ENCODE measurements around the gene PRKD2.

PRKD2 gene

DNA sequence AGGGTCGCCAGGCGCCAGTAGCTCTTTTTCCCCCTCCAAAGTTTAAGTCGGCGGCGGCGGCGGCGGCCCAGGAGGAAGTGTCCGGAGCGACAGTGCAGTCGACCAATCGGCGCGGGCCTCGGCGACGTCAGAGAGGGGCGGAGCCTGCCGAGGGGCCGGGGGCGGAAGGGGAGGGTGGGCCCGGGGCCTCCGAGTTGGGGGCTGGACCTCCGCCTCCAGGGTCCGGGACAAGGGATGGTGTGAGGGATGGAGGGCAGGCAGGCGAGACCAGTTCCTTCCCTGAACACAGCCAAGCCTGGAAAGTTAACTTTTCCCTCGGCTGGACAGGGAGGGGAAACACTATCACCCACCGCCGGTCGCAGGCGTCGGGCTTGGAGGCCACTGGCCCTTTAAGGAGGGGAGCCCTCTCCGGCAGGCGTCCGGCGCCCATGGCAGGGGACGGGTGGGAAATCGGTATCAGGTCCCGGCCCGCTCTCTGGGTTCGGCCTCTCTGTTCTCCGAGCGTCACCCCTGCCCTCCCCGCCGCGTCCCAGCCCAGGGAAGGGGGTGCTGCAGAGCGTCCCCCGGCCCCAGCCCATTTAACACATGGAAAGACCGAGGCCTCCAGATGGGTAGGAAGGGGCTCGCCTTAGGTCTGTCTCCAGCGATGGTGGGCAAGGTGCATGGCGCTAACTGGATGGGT lies at the start of gene PRKD2 (continued):
- no peak for TF ChIP-seq ZIC2 (tag by site-specific recombination; IDR thresholded peaks at IDR 0.05)
- TF ChIP-seq, protein P1, sequence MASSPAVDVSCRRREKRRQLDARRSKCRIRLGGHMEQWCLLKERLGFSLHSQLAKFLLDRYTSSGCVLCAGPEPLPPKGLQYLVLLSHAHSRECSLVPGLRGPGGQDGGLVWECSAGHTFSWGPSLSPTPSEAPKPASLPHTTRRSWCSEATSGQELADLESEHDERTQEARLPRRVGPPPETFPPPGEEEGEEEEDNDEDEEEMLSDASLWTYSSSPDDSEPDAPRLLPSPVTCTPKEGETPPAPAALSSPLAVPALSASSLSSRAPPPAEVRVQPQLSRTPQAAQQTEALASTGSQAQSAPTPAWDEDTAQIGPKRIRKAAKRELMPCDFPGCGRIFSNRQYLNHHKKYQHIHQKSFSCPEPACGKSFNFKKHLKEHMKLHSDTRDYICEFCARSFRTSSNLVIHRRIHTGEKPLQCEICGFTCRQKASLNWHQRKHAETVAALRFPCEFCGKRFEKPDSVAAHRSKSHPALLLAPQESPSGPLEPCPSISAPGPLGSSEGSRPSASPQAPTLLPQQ (tag by site-specific recombination; IDR thresholded peaks at IDR 0.05) = peak; percentile 97
- TF ChIP-seq ZNF146 (tag by site-specific recombination; IDR thresholded peaks at IDR 0.05) = no peak
- 0 out of 2 replicates have a peak, but pooled peaks have one; percentile 14 for TF ChIP-seq ZBTB17 (tag by site-specific recombination; IDR thresholded peaks at IDR 0.05)
- TF ChIP-seq ZNF521 (tag by site-specific recombination; IDR thresholded peaks at IDR 0.05) = no peak
- TF ChIP-seq, protein P2, sequence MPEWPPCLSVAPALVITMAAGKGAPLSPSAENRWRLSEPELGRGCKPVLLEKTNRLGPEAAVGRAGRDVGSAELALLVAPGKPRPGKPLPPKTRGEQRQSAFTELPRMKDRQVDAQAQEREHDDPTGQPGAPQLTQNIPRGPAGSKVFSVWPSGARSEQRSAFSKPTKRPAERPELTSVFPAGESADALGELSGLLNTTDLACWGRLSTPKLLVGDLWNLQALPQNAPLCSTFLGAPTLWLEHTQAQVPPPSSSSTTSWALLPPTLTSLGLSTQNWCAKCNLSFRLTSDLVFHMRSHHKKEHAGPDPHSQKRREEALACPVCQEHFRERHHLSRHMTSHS (tag by site-specific recombination; IDR thresholded peaks at IDR 0.05) = no peak
- TF ChIP-seq, protein P3, sequence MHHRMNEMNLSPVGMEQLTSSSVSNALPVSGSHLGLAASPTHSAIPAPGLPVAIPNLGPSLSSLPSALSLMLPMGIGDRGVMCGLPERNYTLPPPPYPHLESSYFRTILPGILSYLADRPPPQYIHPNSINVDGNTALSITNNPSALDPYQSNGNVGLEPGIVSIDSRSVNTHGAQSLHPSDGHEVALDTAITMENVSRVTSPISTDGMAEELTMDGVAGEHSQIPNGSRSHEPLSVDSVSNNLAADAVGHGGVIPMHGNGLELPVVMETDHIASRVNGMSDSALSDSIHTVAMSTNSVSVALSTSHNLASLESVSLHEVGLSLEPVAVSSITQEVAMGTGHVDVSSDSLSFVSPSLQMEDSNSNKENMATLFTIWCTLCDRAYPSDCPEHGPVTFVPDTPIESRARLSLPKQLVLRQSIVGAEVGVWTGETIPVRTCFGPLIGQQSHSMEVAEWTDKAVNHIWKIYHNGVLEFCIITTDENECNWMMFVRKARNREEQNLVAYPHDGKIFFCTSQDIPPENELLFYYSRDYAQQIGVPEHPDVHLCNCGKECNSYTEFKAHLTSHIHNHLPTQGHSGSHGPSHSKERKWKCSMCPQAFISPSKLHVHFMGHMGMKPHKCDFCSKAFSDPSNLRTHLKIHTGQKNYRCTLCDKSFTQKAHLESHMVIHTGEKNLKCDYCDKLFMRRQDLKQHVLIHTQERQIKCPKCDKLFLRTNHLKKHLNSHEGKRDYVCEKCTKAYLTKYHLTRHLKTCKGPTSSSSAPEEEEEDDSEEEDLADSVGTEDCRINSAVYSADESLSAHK (tag by site-specific recombination; IDR thresholded peaks at IDR 0.05) = no peak
- peak; percentile 83 for TF ChIP-seq ZXDB (tag by site-specific recombination; IDR thresholded peaks at IDR 0.05)
- peak; percentile 58; the same call in 1 of the 2 replicates for TF ChIP-seq EGR2 (tag by site-specific recombination; IDR thresholded peaks at IDR 0.05; ENCODE audit: low read depth)
- no peak for TF ChIP-seq ZNF510 (tag by site-specific recombination; IDR thresholded peaks at IDR 0.05; ENCODE audit: insufficient replicate concordance)
- no peak for TF ChIP-seq ZNF785 (tag by site-specific recombination; IDR thresholded peaks at IDR 0.05)
- no peak for TF ChIP-seq WT1 (tag by site-specific recombination; IDR thresholded peaks at IDR 0.05)
- no peak for TF ChIP-seq HOXC10 (CRISPR knock-in tag; IDR thresholded peaks at IDR 0.05)
- no peak for TF ChIP-seq YY1 (tag by site-specific recombination; IDR thresholded peaks at IDR 0.05)
- TF ChIP-seq ZNF544 (tag by site-specific recombination; IDR thresholded peaks at IDR 0.05) = no peak
- TF ChIP-seq ZNF792 (tag by site-specific recombination; IDR thresholded peaks at IDR 0.05) = no peak
- TF ChIP-seq, protein P4, sequence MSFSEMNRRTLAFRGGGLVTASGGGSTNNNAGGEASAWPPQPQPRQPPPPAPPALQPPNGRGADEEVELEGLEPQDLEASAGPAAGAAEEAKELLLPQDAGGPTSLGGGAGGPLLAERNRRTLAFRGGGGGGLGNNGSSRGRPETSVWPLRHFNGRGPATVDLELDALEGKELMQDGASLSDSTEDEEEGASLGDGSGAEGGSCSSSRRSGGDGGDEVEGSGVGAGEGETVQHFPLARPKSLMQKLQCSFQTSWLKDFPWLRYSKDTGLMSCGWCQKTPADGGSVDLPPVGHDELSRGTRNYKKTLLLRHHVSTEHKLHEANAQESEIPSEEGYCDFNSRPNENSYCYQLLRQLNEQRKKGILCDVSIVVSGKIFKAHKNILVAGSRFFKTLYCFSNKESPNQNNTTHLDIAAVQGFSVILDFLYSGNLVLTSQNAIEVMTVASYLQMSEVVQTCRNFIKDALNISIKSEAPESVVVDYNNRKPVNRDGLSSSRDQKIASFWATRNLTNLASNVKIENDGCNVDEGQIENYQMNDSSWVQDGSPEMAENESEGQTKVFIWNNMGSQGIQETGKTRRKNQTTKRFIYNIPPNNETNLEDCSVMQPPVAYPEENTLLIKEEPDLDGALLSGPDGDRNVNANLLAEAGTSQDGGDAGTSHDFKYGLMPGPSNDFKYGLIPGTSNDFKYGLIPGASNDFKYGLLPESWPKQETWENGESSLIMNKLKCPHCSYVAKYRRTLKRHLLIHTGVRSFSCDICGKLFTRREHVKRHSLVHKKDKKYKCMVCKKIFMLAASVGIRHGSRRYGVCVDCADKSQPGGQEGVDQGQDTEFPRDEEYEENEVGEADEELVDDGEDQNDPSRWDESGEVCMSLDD (tag by site-specific recombination; IDR thresholded peaks at IDR 0.05) = peak; percentile 87
- peak; percentile 72 for TF ChIP-seq ZNF580 (tag by site-specific recombination; IDR thresholded peaks at IDR 0.05)
- no peak for TF ChIP-seq ZNF391 (tag by site-specific recombination; IDR thresholded peaks at IDR 0.05; ENCODE audit: borderline replicate concordance, low read depth)
- TF ChIP-seq ZFP69B (tag by site-specific recombination; IDR thresholded peaks at IDR 0.05) = peak; percentile 95
- peak; percentile 94 for TF ChIP-seq ZNF335 (tag by site-specific recombination; conservative IDR thresholded peaks at IDR 0.05)
- no peak for TF ChIP-seq ZNF629 (tag by site-specific recombination; IDR thresholded peaks at IDR 0.05)
- TF ChIP-seq PATZ1 (tag by site-specific recombination; IDR thresholded peaks at IDR 0.05) = peak; percentile 85
- TF ChIP-seq MEIS1 (CRISPR knock-in tag; IDR thresholded peaks at IDR 0.05; ENCODE audit: borderline replicate concordance) = no peak
- TF ChIP-seq ZNF26 (tag by site-specific recombination; IDR thresholded peaks at IDR 0.05) = no peak
- no peak for TF ChIP-seq HOXD13 (CRISPR knock-in tag; IDR thresholded peaks at IDR 0.05; ENCODE audit: borderline replicate concordance)
- no peak for TF ChIP-seq ZNF670 (tag by site-specific recombination; IDR thresholded peaks at IDR 0.05; ENCODE audit: low read depth)
- TF ChIP-seq ZNF362 (tag by site-specific recombination; IDR thresholded peaks at IDR 0.05) = no peak
